Stimulated activated CD4-positive, alpha-beta T cell treated with anti-CD3 and anti-CD28 coated beads, Interleukin-12 subunit alpha, Interleukin-12 subunit beta, amount 100 ng/mL, for 48 hours (primary cell): ENCODE data around the gene PIR.

Experiments
- DNase-seq, 3 donors: peaks; one replicate each; pipeline ENCODE4 v3.0.0-alpha.2; 2020; ENCODE audit warnings: low read depth in 2 of 3, low spot score in 1 of 3

PIR gene

DNA sequence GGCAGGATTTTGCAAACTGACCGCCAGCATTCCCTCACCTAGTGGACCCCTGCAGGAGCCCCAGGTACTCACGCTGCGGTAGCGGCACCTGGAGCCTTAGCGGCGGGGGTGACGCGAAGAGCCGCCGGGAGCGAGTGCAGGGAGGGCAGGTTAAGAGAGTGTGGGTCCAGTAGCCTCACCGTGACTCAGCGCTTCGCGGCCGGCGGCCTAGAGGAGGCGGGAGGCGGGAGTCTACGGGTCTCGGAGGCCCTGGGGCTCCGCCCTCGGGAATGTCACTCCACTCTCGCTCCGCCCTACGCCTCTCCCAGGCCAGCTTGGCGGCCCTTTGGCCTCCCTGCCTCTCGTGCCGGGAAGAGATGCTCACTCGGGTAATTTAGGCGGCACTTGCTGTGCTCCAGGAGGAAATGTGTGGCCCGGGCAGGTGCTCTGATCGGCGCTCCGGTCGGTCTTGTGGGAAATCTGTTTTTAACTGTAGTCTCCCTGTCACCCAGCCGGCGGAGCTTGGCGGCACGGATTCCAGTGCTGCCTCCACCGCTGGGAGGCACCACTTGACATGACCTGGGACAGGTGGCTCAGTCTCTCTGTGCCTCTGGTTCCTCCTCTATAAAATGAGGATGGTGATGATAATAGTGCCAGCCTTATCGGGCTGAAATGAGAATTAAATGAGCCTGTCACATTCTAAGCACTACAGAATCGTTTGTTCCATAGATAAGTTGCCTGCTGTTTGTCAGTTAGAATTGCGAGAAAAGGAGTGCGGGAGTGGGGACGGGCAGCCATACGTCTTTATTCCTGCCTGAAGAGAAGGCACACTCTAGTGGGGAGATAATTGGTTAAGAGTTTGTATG, at the start of gene PIR:
TSS of gene PIR (minus strand) at position 216 of the 845 bp plus-strand sequence. CDS start 2,076 bp downstream, outside the sequence.
- peak; percentile 27 to 65 (median 41) for DNase-seq

DNA sequence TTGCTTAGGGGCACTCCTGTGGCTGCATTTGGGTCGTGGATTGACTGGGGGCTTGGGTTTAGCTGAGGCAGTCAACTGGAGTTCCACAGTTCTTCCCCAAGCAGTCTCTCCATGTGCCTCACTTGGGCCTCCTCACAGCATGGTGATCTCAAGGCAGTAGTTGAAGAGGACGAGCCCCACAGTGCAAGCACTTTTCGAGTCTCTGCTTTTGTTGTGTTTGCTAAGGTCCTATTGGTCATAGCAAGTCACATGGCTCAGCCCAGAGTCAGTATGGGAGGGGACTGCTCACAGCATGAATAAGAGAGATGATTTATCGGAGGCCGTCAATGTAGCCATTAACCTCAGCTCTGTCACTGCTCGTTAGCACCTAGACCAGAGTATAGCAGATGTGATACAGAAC, 37.2 kb upstream of the PIR start:
- no peak for DNase-seq

DNA sequence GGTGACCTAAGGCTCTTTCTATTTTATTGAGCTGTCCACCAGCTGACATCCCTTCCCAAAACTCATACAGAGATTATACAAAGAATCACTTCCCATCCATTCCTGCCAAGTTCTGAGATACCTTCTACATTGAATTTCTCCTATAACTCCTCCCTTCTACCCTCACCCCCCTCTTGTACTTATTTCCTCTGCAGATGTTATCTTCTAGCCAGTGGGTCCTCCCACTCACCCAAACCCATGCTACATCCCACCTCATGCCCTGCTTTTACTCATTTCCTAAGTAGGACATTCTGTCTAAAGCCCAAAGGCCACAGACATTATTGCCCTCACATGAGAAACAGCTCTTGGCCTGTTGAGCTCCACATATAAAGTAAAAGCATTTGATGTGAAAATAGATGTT, 36.0 kb upstream of the PIR start:
- DNase-seq = no peak

DNA sequence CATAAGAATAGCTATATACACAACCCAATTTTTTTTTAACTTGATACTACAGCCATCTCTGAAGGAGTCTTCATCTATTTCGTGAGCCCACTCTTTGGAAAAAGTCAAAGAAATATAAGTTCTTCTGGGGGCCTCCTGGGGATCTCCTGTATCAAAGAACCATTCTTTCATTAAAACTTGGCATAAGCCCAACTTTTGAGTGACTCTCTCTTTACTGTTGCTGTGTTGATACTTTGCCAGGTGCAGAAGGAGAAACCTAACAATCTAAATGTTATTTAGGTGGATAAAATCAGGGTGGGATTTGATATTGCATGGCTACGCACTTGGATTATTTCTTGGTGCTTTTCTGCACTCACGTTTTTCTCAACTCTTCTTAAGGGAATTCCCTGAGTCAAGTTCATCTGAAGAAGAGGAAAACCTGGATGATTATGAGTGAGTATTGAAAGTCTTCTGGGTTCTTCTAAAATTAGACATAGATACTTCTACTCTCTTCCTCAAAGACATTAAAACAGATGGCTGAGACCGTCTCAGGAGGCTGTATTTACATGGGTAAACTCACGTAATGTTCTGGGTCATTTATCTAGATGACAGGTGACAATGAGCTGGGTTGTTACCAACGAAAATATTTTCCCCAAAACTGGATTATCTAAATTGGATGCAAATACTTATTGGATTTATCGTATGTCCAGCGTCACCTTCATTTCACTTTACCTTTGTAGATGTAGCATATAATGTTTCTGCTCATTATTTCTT, 32.7 kb upstream of the PIR start:
- no peak for DNase-seq

DNA sequence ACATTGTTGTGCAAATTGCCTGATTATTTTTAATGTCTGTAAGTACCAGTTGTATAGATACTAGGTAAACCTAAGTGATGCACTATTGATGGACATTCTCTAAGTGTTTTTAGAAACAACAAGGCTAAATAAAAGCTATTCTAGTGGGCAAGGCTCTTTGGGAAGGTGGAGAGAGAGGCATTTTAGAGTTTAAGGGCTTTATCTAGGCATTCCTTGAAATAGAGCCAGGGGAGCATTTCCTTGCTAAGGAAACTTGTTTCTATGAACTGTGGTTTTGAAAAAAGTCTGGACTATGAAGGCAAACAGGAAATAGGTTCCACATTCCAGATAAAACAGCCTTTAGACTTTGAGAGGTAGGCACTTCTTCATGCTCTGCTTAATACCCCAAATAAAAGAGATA, 31.3 kb upstream of the PIR start:
- no peak for DNase-seq

DNA sequence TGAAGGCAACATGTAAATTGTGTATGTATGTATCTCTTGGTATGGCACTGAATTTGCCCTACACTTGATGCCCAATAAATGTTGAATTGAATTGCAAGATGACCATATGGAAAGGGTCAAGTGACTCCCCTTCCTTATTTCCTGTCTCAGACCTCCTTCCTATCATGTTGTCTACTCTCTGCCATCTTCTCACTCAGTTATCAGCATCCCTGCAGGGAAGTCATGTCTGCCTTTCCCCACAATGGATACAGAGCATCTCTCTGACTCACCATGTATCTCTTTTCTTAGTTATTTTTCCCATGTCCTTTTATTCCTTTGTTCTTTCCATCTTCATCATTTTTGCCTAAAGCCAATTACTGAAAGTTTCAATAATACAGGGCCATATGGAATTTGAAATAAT, 30.0 kb upstream of the PIR start:
- DNase-seq = no peak

DNA sequence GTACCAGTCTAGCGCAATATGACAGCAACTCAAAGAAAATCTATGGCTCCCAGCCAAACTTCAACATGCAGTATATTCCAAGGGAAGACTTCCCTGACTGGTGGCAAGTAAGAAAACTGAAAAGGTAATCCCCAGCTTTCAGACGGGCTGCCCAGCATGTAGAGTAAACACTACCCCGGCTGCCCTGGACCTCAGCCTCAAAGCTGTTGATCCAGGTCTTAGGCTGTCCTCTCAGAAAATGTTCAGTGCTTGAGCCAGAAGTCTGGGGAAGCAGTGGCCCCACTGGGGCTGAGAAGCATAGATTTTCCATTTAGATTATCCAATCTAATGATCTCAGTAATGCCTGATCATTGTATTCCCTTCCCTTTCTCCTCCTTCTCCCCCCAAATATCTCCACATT, 29.3 kb upstream of the PIR start:
- no peak for DNase-seq

DNA sequence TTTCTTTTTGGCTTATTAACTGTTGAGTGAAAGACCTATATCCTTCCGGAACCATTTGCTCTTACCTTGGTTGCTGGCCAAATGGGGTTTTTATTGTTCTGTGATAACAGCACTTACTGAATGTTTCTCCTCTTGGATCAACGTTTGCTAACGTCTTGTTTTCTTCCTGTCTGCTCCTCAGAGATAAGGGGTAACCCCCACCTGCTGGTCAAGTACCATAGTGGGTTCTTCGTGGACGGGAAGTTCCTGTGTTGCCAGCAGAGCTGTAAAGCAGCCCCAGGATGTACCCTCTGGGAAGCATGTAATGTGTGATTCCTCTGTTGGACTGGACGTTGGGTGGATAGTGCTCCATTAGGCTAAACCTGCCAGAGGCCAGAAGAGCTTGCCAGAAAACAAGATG, 22.8 kb upstream of the PIR start:
- no peak for DNase-seq

DNA sequence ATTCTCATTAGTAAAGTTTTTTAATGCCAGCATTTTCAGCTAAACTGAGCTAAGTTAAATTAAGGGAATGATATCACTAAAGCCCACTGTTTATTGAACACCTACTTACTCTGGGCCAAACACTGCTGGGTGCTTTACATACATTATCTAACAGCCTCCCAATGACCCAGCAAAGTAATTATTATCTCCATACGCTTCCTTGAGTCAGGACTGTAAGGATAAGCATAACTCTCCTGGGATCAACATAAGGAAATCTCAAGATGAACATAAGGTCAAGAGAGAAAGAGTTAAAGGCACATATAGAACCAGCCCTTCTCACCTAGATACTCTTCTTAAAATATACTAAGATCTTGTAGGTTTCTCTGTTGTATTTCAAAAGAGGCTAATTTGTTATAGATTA, 21.1 kb upstream of the PIR start:
- no peak for DNase-seq

DNA sequence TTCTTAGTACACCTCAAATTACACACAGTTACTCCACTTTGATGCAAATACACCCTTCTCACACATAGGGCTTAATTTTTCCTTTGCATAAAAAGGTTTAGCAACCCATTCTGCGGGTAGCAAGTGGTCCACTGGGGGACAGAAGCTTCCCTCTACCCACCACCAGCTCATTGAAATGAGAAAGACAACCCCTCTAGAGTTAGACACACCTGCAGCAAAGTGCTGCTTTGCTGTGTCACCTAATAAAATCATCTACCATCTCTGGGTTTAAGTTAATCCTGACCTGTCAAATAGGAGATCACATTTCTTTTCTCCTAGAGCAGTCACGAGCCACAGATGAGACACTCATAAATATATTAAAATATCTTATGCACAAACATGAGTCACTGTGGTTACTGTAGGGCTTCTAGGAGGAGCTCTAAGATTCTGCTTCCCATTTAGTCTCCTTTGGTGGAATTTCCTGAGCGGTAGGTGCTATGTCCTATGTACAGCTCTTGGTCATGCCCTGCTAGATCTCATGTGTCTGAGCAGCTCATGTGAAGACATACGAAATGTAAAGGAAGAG, 19.4 kb upstream of the PIR start:
- DNase-seq = no peak

DNA sequence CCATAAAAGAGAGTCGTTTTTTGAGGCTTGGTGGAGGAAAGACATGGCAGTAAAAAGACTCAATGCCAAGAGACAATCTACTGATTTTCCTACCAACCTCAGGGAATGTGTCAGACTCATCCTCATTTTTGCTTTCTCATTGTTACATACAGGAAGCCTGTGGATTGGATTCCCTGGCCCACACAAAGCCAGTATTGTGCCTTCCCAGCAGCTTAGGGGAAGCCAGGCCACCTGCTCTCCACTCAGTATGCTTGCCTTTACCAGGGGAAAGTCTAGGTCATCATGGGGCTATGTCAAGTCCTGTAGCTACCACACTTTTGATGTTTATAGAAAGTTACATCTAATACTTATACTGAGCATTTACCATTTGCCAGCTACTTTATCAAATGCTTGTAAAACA, 18.4 kb upstream of the PIR start:
- DNase-seq = no peak

DNA sequence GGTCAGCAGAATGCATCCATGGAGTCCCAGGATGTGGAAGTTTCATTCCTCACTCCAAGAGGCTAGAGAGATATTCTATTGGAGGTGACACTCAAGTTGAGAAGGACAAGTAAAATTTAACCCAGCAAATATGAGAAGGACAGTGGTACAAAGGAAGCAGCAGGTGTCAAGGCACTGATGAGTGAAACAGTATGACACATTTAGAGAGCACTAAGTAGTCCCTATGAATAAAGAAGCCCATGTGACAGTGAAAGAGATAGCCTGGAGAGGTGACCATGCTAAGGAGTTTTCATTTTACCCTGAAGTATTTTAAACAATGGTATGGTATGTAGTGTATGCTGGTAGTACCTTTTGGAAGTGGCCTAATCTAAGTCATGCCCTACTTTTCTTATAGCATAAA, 16.7 kb upstream of the PIR start:
- DNase-seq = no peak

DNA sequence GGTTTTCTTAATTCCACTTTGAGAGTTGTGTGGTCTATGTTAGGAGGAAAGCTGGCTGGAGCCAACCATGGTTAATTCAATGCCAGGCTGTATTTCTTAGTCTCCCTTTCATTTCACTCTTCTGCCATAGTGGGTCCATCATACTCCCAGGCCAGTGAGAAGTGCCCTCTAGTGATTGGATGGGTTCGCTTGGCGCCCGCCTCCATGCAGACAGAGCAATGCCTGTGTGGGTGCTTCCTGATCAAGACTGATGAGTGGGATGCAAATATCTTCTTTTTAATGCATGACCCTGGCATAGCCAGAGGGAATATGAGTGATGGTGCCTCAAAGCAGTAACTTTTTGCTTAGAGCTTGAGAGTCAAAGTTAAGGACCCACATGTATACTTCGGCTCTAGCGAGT, 13.9 kb upstream of the PIR start:
- no peak for DNase-seq

DNA sequence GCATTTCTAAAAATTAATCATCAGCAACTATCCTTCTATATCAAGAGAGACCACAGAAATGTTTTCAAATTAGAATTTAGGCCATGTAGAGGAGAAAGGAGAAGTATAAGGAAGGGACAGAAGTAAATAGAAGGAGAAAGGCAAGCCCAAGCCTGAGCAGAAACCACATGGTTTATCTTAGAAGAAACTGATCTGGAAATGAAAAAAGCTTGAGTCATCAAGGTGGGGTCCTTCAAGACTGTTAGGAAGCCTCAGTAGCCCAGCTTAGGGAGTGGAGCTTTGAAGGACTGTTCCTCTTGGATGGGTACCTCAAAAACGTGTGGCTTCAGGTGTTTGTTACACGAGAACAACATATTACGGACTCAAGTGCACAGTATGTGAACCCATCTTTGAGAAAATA, 12.0 kb upstream of the PIR start:
- DNase-seq = no peak

DNA sequence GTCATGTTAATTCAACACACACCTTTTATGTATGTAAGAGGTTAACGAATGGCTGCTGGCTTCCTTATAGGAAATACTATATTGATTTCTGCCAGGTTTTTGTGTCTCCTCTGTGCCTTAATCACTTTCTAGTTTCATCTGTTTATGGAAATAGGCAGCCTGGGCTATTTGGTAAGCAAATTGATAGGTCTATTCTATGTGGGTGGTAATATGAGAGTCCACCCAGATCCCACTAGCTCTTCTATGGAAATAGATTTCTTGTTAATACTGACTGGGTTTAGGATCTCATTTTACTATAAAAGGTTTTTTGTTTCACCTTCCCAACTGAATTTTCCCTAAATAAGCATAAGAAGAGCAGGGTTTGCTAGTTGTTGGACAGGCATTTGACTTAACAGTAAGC, 11.5 kb upstream of the PIR start:
- DNase-seq = no peak

DNA sequence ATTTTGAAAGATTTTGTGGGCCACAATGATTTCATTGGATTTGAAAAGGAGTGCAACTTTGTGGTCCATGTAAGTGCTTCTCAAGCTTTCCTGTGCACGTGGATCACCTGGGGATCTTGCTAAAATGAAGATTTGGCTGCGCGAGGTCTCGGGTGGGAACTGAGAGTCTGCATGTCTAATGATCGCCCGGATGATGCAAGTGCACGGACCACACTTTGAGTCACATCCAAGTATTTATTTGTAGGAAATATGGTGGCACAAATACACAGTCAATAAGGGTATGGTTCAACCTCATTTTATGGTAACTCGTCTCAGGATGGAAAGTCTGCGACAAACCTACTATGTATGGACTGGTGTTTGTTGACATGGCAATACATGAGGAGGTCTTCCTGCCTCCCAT, 8.4 kb upstream of the PIR start:
- no peak for DNase-seq

DNA sequence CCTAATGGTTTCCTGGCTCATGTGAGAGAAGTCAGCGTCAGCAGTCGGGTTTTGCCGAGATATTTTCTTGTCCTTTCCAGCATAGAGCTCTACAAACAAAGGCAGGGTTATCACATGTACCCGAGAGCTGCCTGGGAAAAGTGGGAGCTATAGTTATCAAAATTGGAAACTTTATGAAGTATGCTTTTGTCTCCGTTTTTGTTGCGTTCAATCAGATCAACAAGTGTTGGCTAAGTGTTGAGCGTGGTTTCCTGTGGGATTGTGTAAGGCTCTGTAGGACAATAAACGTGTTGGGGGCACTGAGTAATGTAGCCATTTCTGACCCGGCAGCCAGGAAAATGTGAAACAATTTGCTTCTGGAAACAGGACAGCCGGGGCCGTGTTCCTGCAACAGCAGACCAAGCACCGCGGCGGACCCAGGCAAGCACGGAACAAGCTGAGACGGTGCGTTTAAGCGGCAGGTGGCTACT, 7.4 kb upstream of the PIR start, which contains the start of gene BMX:
TSS of gene BMX (plus strand) at position 311 of the 470 bp plus-strand sequence. CDS start 7,547 bp downstream, outside the sequence.
- DNase-seq = no peak

DNA sequence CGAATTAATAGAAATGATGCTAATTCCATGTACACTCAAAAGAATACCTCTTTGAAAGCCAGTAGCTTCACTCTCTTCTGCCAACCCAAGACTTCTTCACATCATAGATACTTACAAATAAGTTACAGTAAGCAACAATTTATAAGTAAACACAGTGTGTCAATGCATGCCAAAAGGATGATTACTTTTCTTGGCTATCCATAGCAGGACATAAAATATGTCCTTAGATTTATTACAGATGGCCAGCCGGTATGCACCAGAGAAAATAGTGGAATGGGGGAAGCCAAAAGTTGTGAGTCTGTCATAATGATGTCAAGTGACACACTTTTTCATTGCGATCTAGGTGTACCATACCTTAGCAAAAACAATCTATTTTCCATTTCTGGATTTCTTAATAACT, 6.8 kb upstream of the PIR start:
- DNase-seq = no peak

DNA sequence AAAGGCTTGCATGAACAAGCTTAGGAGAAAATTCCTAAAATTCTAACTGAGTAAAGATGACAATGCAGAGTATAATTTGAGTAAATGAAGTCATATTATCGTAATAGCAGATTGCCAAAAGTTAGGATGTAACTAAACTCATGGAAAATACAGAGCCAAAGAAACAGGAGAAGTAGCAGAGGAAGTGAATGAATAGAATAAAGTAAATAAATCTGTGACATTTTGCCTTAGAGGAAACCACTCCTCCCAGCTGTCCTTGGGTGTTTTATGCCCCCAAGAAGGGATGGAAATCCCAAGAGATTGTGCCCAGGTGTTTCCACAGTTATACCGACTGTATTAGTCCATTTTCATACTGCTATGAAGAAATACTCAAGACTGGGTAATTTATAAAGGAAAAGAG, 5.6 kb upstream of the PIR start:
- DNase-seq = no peak

DNA sequence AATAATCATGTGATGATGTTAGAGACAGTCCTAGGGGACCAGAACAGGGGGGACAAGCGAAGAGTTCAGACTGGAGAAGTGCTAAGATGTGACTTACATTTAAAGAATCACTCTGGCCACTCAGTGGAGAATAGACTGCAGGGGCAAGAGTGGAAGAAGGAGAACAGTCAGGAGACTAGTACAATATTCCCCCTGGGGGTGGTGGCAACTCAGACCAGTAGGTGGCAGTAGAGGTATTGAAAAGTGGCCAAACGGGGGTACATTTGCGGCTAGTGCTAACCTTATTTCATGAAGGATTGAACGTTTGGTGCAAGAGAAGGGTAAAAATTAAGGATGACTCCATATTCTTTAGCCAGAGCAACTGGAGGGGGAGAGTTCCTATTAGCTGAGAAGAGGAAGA, 4.7 kb upstream of the PIR start:
- DNase-seq = peak; percentile 22 to 69 (median 23)

DNA sequence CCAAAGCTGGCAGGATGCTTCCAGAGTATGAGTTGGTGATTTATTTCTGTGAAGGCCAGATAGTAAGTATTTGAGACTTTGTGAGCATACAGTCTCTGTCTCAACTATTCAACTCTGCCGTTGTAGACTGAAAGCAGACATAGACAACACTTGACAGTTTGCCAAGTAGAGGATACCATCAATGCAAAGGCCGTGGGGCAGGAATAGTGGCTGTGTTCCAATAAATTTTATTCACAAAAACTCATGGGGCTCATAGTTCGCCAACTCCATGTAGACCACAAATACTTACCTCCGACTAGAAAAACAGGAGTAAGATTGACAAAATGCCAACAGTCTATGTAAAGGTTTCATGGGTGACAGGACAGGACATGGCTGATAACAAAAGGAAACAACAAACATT, 3.7 kb upstream of the PIR start:
- DNase-seq = no peak

DNA sequence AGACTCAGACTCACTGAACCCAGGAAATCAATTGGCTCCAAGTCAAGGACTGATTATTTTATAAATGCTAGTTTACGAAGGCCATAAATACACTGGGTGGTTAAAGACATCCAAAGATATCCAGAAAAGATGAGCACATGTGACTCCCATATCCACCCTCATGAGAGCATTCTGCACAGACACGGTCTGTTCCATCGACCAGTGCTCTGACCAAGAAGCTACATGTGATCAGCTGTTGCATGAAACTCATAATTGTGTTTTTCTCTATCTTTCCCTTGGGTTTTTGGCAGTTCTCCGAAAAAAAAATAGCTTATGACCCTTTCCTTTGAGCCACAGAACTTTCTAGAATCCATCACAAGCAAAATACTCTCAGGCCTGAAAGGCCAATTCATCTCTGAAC, 2.7 kb upstream of the PIR start:
- DNase-seq = no peak
